ENCODE data around the gene KRT26. TPM values are rescaled to one million over a fixed set of nuclear protein-coding genes. Genes with fewer than 3 reads are reported as not detected.

The KRT26 gene
- total and polyA plus RNA-seq, 2 donors (not counting 1 experiment from before 2014, with no cell fraction given), result not detected

- no peak overlapping the region for H3K9ac ChIP-seq (ENCODE audit: insufficient read depth, low read length)
- no peak for DNase-seq (ENCODE audit: low read depth in 2 of 2)
- no peaks in the 10 kb centered on the region for H4K20me1 ChIP-seq (ENCODE audit: control insufficient read depth, extremely low read depth, insufficient read depth, low read length)
- no peaks in the 10 kb centered on the region for H3K79me2 ChIP-seq (ENCODE audit: control insufficient read depth, insufficient read depth, low read length)
- no peaks in the 10 kb centered on the region for H3K4me1 ChIP-seq (ENCODE audit: control insufficient read depth, extremely low read depth, insufficient read depth, low read length)
- no peak overlapping the region for H3K4me3 ChIP-seq (replicated peaks in 1 of 4; ENCODE audit: control extremely low read depth in 1 of 4, insufficient read depth in 1 of 4, low read depth in 3 of 4, low read length in 4 of 4)
- no peak for TF ChIP-seq CTCF (conservative IDR thresholded peaks at IDR 0.05 in 1 of 2, IDR thresholded peaks at IDR 0.05 in 1 of 2; ENCODE audit: low read depth in 1 of 2, low read length in 2 of 2)
- no peak for TF ChIP-seq EZH2 (IDR thresholded peaks at IDR 0.05; ENCODE audit: low read length, missing control alignments)
- no peaks in the 10 kb centered on the region for H3K9me3 ChIP-seq (ENCODE audit: control insufficient read depth, insufficient read depth, low read depth, low read length)
- no peak overlapping the region for H3K27ac ChIP-seq (ENCODE audit: insufficient read depth, low read length)
- H3K36me3 ChIP-seq (ENCODE audit: control insufficient read depth, insufficient read depth, low read length), result no peaks in the 10 kb centered on the region
- H3K4me2 ChIP-seq (ENCODE audit: extremely low read depth, insufficient read depth, low read length), result no peak overlapping the region
- peaks cover 23% of the 10 kb centered on the region for H3K27me3 ChIP-seq (ENCODE audit: control insufficient read depth, insufficient read depth, low read length)
- no peak overlapping the region for H2AFZ ChIP-seq (ENCODE audit: low read length)
Observed at GRCh38 chr17:40801157-40801556, 29.2 kb upstream of the KRT26 start.

GRCh38 chr17:40800381-40800780 is 28.4 kb upstream of the KRT26 start:
- Histone ChIP-seq H3K4me3 (replicated peaks in 1 of 4; ENCODE audit: control extremely low read depth in 1 of 4, insufficient read depth in 1 of 4, low read depth in 3 of 4, low read length in 4 of 4) (no peak overlapping the region), H3K4me2 (ENCODE audit: extremely low read depth, insufficient read depth, low read length) (no peak overlapping the region), H3K36me3 (ENCODE audit: control insufficient read depth, insufficient read depth, low read length) (no peaks in the 10 kb centered on the region), H3K27ac (ENCODE audit: insufficient read depth, low read length) (no peak overlapping the region), H4K20me1 (ENCODE audit: control insufficient read depth, extremely low read depth, insufficient read depth, low read length) (no peaks in the 10 kb centered on the region), H2AFZ (ENCODE audit: low read length) (no peak overlapping the region), H3K4me1 (ENCODE audit: control insufficient read depth, extremely low read depth, insufficient read depth, low read length) (no peaks in the 10 kb centered on the region), H3K27me3 (ENCODE audit: control insufficient read depth, insufficient read depth, low read length) (peaks cover 24% of the 10 kb centered on the region), H3K79me2 (ENCODE audit: control insufficient read depth, insufficient read depth, low read length) (no peaks in the 10 kb centered on the region), H3K9ac (ENCODE audit: insufficient read depth, low read length) (no peak overlapping the region), H3K9me3 (ENCODE audit: control insufficient read depth, insufficient read depth, low read depth, low read length) (no peaks in the 10 kb centered on the region)
- DNase-seq (ENCODE audit: low read depth in 2 of 2), result no peak
- TF ChIP-seq CTCF (conservative IDR thresholded peaks at IDR 0.05 in 1 of 2, IDR thresholded peaks at IDR 0.05 in 1 of 2; ENCODE audit: low read depth in 1 of 2, low read length in 2 of 2) (no peak), EZH2 (IDR thresholded peaks at IDR 0.05; ENCODE audit: low read length, missing control alignments) (no peak)

GRCh38 chr17:40799859-40800258 is 27.9 kb upstream of the KRT26 start, which contains the start of gene KRT28:
TSS of gene KRT28 (minus strand) at chr17:40799959. CDS start at chr17:40799893, 66 bp downstream.
- Histone ChIP-seq H3K27ac (ENCODE audit: insufficient read depth, low read length) (no peak within 1 kb of the TSS), H3K4me1 (ENCODE audit: control insufficient read depth, extremely low read depth, insufficient read depth, low read length) (no peaks in the 10 kb centered on the region), H3K9me3 (ENCODE audit: control insufficient read depth, insufficient read depth, low read depth, low read length) (no peaks in the 10 kb centered on the region), H3K4me3 (replicated peaks in 1 of 4; ENCODE audit: control extremely low read depth in 1 of 4, insufficient read depth in 1 of 4, low read depth in 3 of 4, low read length in 4 of 4) (no peak within 1 kb of the TSS), H2AFZ (ENCODE audit: low read length) (no peak within 1 kb of the TSS), H3K27me3 (ENCODE audit: control insufficient read depth, insufficient read depth, low read length) (peaks cover 23% of the 10 kb centered on the region), H3K79me2 (ENCODE audit: control insufficient read depth, insufficient read depth, low read length) (no peaks in the 10 kb centered on the region), H3K9ac (ENCODE audit: insufficient read depth, low read length) (no peak within 1 kb of the TSS), H3K4me2 (ENCODE audit: extremely low read depth, insufficient read depth, low read length) (no peak within 1 kb of the TSS), H3K36me3 (ENCODE audit: control insufficient read depth, insufficient read depth, low read length) (no peaks in the 10 kb centered on the region), H4K20me1 (ENCODE audit: control insufficient read depth, extremely low read depth, insufficient read depth, low read length) (no peaks in the 10 kb centered on the region)
- TF ChIP-seq CTCF (conservative IDR thresholded peaks at IDR 0.05 in 1 of 2, IDR thresholded peaks at IDR 0.05 in 1 of 2; ENCODE audit: low read depth in 1 of 2, low read length in 2 of 2) (no peak), EZH2 (IDR thresholded peaks at IDR 0.05; ENCODE audit: low read length, missing control alignments) (no peak)
- no peak for DNase-seq (ENCODE audit: low read depth in 2 of 2)

All from fibroblast of lung (primary cell).